ENCODE results near the gene SPTY2D1. TPM values are rescaled to one million over a fixed set of nuclear protein-coding genes. Genes with fewer than 3 reads are reported as not detected.

The SPTY2D1 gene
- total RNA-seq, 4 donors from 2014 or later = 12.6 to 32.8 (median 23.2) TPM

- Histone ChIP-seq H3K4me3 (peak overlapping the region in 1 of 2 donors; percentile 81), H3K27me3 (no peaks in the 10 kb centered on the region), H3K4me1 (peaks cover 0 to 11% of the 10 kb centered on the region in 2 donors), H3K36me3 (no peaks in the 10 kb centered on the region), H3K27ac (no peak overlapping the region), H3K9me3 (no peaks in the 10 kb centered on the region)
- intact Hi-C loops (cut with DNase I; ENCODE audit: low total_unique reads) = loop anchor here (10.0 kb wide), 1 partner anchor 72 kb away; no protein-coding TSS in a partner anchor
- no peak for DNase-seq
- TF ChIP-seq POLR2A (IDR thresholded peaks at IDR 0.05) = no peak
- no peak for TF ChIP-seq CTCF (IDR thresholded peaks at IDR 0.05)
Measured at GRCh38 chr11:18632841-18633240, 1.3 kb downstream of the SPTY2D1 start.

GRCh38 chr11:18624161-18624560, 10.0 kb downstream of the SPTY2D1 start:
- Histone ChIP-seq H3K36me3 (no peaks in the 10 kb centered on the region), H3K9me3 (no peaks in the 10 kb centered on the region), H3K4me3 (no peak overlapping the region), H3K27me3 (no peaks in the 10 kb centered on the region), H3K27ac (no peak overlapping the region), H3K4me1 (no peaks in the 10 kb centered on the region)
- intact Hi-C loops (cut with DNase I; ENCODE audit: low total_unique reads) = no loop called here
- DNase-seq = no peak
- no peak for TF ChIP-seq CTCF (IDR thresholded peaks at IDR 0.05)
- no peak for TF ChIP-seq POLR2A (IDR thresholded peaks at IDR 0.05)

GRCh38 chr11:18623707-18624106, 10.4 kb downstream of the SPTY2D1 start:
- intact Hi-C loops (cut with DNase I; ENCODE audit: low total_unique reads) = no loop called here
- Histone ChIP-seq H3K9me3 (no peaks in the 10 kb centered on the region), H3K4me3 (no peak overlapping the region), H3K36me3 (no peaks in the 10 kb centered on the region), H3K27me3 (no peaks in the 10 kb centered on the region), H3K27ac (no peak overlapping the region), H3K4me1 (no peaks in the 10 kb centered on the region)
- no peak for DNase-seq
- TF ChIP-seq CTCF (IDR thresholded peaks at IDR 0.05) = no peak
- no peak for TF ChIP-seq POLR2A (IDR thresholded peaks at IDR 0.05)

GRCh38 chr11:18618342-18619025, 15.7 kb downstream of the SPTY2D1 start:
- no peaks in the 10 kb centered on the region for H3K4me1 ChIP-seq
- TF ChIP-seq CTCF (IDR thresholded peaks at IDR 0.05) = no peak
- TF ChIP-seq POLR2A (IDR thresholded peaks at IDR 0.05) = no peak
- H3K4me3 ChIP-seq = no peak overlapping the region
- no peaks in the 10 kb centered on the region for H3K36me3 ChIP-seq
- intact Hi-C loops (cut with DNase I; ENCODE audit: low total_unique reads) = no loop called here
- H3K27ac ChIP-seq = peak overlapping the region in 1 of 2 donors; percentile 52
- no peaks in the 10 kb centered on the region for H3K27me3 ChIP-seq
- DNase-seq = no peak
- no peaks in the 10 kb centered on the region for H3K9me3 ChIP-seq

GRCh38 chr11:18617688-18618341, 16.3 kb downstream of the SPTY2D1 start:
- intact Hi-C loops (cut with DNase I; ENCODE audit: low total_unique reads) = no loop called here
- Histone ChIP-seq H3K27ac (peak overlapping the region; percentile 28 to 52), H3K36me3 (no peaks in the 10 kb centered on the region), H3K4me1 (no peaks in the 10 kb centered on the region), H3K27me3 (no peaks in the 10 kb centered on the region), H3K9me3 (no peaks in the 10 kb centered on the region), H3K4me3 (no peak overlapping the region)
- no peak for DNase-seq
- no peak for TF ChIP-seq POLR2A (IDR thresholded peaks at IDR 0.05)
- TF ChIP-seq CTCF (IDR thresholded peaks at IDR 0.05) = no peak
